Nephron progenitor cell (in vitro differentiated cells): ENCODE results near the gene DNAJB4.

Source experiments
- DNase-seq: peaks from one replicate; pipeline ENCODE4 v3.0.0; 2021
- H3K27ac Mint-ChIP-seq: 2 replicates; pipeline ENCODE4 v1.8.0; 2021; ENCODE audit warnings: mild to moderate bottlenecking, moderate library complexity, mixed read lengths
- H3K27me3 Mint-ChIP-seq: 2 replicates; pipeline ENCODE4 v1.8.0; 2021; ENCODE audit warnings: mild to moderate bottlenecking, low read depth, mixed read lengths; ENCODE audit not compliant: poor library complexity
- H3K36me3 Mint-ChIP-seq: 2 replicates; pipeline ENCODE4 v1.8.0; 2021; ENCODE audit warnings: low read depth, mixed read lengths
- H3K4me1 Mint-ChIP-seq: 2 replicates; pipeline ENCODE4 v1.8.0; 2021; ENCODE audit warnings: mixed read lengths
- H3K4me3 Mint-ChIP-seq: 2 replicates; pipeline ENCODE4 v1.8.0; 2021; ENCODE audit warnings: mild to moderate bottlenecking, moderate library complexity, mixed read lengths
- H3K9me3 Mint-ChIP-seq: 2 replicates; pipeline ENCODE4 v1.8.0; 2021; ENCODE audit warnings: mild to moderate bottlenecking, moderate library complexity, mixed read lengths
- CTCF ChIP-seq: fragments of 200-600 bp; sonication (generic); IDR thresholded peaks from 2 replicates; pipeline ENCODE4 v1.5.0; 2021; ENCODE audit warnings: antibody characterized with exemption

DNAJB4 gene

GRCh38 chr1:78048446-78048845, 43.7 kb downstream of the DNAJB4 start:
- H3K9me3 Mint-ChIP-seq: no peaks in the 10 kb centered on the region
- no peak overlapping the region for H3K27ac Mint-ChIP-seq
- peaks cover 23% of the 10 kb centered on the region for H3K4me1 Mint-ChIP-seq
- no peak for DNase-seq
- H3K27me3 Mint-ChIP-seq: peaks cover 54% of the 10 kb centered on the region
- no peak for TF ChIP-seq CTCF
- no peaks in the 10 kb centered on the region for H3K36me3 Mint-ChIP-seq
- no peak overlapping the region for H3K4me3 Mint-ChIP-seq

- no peak for TF ChIP-seq CTCF
- no peak for DNase-seq
- Mint-ChIP-seq H3K27me3 (peaks cover 44% of the 10 kb centered on the region), H3K4me1 (peaks cover 23% of the 10 kb centered on the region), H3K9me3 (no peaks in the 10 kb centered on the region), H3K36me3 (no peaks in the 10 kb centered on the region), H3K4me3 (no peak overlapping the region), H3K27ac (no peak overlapping the region)
Measured at GRCh38 chr1:78049396-78049795, 44.7 kb downstream of the DNAJB4 start.

- TF ChIP-seq CTCF: no peak
- Mint-ChIP-seq H3K9me3 (no peaks in the 10 kb centered on the region), H3K4me1 (peaks cover 15% of the 10 kb centered on the region), H3K4me3 (no peak overlapping the region), H3K27me3 (peaks cover 29% of the 10 kb centered on the region), H3K36me3 (no peaks in the 10 kb centered on the region), H3K27ac (no peak overlapping the region)
- no peak for DNase-seq
Measured at GRCh38 chr1:78051005-78051404, 46.3 kb downstream of the DNAJB4 start.

GRCh38 chr1:78052685-78053405, 48.1 kb downstream of the DNAJB4 start:
- TF ChIP-seq CTCF: no peak
- H3K27me3 Mint-ChIP-seq: peaks cover 11% of the 10 kb centered on the region
- H3K27ac Mint-ChIP-seq: no peak overlapping the region
- no peak for DNase-seq
- no peaks in the 10 kb centered on the region for H3K9me3 Mint-ChIP-seq
- no peaks in the 10 kb centered on the region for H3K36me3 Mint-ChIP-seq
- no peaks in the 10 kb centered on the region for H3K4me1 Mint-ChIP-seq
- H3K4me3 Mint-ChIP-seq: no peak overlapping the region

GRCh38 chr1:78053498-78053897, 48.8 kb downstream of the DNAJB4 start:
- no peaks in the 10 kb centered on the region for H3K4me1 Mint-ChIP-seq
- H3K36me3 Mint-ChIP-seq: no peaks in the 10 kb centered on the region
- H3K27ac Mint-ChIP-seq: no peak overlapping the region
- no peak for TF ChIP-seq CTCF
- DNase-seq: no peak
- peaks cover 6% of the 10 kb centered on the region for H3K27me3 Mint-ChIP-seq
- no peaks in the 10 kb centered on the region for H3K9me3 Mint-ChIP-seq
- no peak overlapping the region for H3K4me3 Mint-ChIP-seq

GRCh38 chr1:78054559-78054958, 49.8 kb downstream of the DNAJB4 start:
- Mint-ChIP-seq H3K4me1 (no peaks in the 10 kb centered on the region), H3K9me3 (no peaks in the 10 kb centered on the region), H3K27me3 (peaks cover 3% of the 10 kb centered on the region), H3K27ac (no peak overlapping the region), H3K4me3 (no peak overlapping the region), H3K36me3 (no peaks in the 10 kb centered on the region)
- DNase-seq: no peak
- no peak for TF ChIP-seq CTCF
